Measurements from ENCODE around the gene PSMA7. TPM values are rescaled to one million over a fixed set of nuclear protein-coding genes. Genes with fewer than 3 reads are reported as not detected.

The PSMA7 gene
- total and polyA plus RNA-seq, 2 donors (not counting 1 experiment from before 2014, with no cell fraction given), result 140 to 252 TPM

DNA sequence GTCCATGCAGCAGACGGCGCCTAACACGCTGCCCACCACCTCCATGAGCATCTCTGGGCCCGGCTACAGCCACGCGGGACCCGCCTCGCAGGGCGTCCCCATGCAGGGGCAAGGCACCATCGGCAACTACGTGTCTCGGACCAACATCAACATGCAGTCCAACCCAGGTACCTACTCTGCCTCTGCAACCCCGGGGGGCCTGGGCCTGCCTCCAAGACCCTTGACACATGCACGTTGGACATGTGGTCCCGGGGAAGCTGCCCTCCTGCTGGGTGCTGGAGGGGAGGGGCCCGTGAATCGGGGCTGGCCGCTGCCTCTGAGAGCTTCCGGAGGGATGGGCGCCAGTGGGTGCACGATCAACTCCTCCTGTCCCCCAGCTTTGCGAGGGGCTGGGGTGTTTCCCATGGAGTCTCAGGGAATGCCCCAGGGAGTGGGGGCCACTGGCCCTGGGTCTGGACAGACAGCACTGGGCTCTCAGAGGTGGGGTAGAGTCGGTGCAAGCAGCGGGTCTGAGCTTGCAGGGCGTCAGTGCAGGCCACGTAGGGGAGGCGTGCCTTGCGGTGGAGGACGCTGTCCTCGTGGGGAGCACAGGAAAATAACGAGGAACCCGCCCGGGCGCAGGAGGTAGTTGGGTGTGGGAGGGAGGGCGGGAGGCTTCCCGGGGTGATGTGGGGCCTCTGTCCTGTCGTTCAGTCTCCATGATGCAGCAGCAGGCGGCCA is 19.7 kb upstream of the PSMA7 start:
- ATAC-seq (ENCODE audit: low read depth), result no peak
- H3K9ac ChIP-seq (ENCODE audit: low read length), result no peak overlapping the region
- ChIA-PET CTCF (no interaction called here), POLR2A (no interaction called here)
- intact Hi-C loops (cut with micrococcal nuclease), result no loop called here
- Mint-ChIP-seq H3K27me3 (no peaks in the 10 kb centered on the region), H3K9me3 (ENCODE audit: insufficient read depth) (no peaks in the 10 kb centered on the region), H3K4me3 (no peak overlapping the region), H3K4me1 (no peaks in the 10 kb centered on the region), H3K27ac (no peak overlapping the region)
- no peak overlapping the region for H3K4me2 ChIP-seq (replicated peaks; ENCODE audit: low read depth, low read length, poor library complexity, severe bottlenecking)
- peaks cover 0 to 25% of the 10 kb centered on the region in 2 experiments for H3K36me3 ChIP-seq (replicated peaks in 1 of 2; ENCODE audit: control extremely low read depth in 1 of 2, control insufficient read depth in 1 of 2, extremely low read depth in 1 of 2, insufficient read depth in 2 of 2, low read length in 1 of 2)
- H3K27ac ChIP-seq (ENCODE audit: low read length in 2 of 2), result no peak overlapping the region
- no peaks in the 10 kb centered on the region for H3K27me3 ChIP-seq (replicated peaks in 1 of 4; ENCODE audit: control extremely low read depth in 1 of 4, control insufficient read depth in 3 of 4, insufficient read depth in 4 of 4, low read length in 3 of 4)
- WGBS (ENCODE audit: insufficient coverage), result over 99% methylated on average over 32 of the region's 38 CpGs
- no peaks in the 10 kb centered on the region for H3K9me3 ChIP-seq (ENCODE audit: control extremely low read depth in 1 of 3, control insufficient read depth in 2 of 3, insufficient read depth in 1 of 3, low read length in 2 of 3)
- no peak overlapping the region for H3K4me3 ChIP-seq (ENCODE audit: control extremely low read depth in 1 of 5, extremely low read depth in 1 of 5, insufficient read depth in 1 of 5, low read depth in 2 of 5, low read length in 4 of 5)
- TF ChIP-seq CTCF (IDR thresholded peaks at IDR 0.05) (no peak), EZH2 (IDR thresholded peaks at IDR 0.05; ENCODE audit: borderline replicate concordance, insufficient read depth, low read depth, low read length, poor library complexity, severe bottlenecking) (no peak)
- no peaks in the 10 kb centered on the region for H3K4me1 ChIP-seq (ENCODE audit: control insufficient read depth in 2 of 2, insufficient read depth in 2 of 2, low read length in 2 of 2)
- peaks cover 4% of the 10 kb centered on the region for H3K79me2 ChIP-seq (ENCODE audit: control insufficient read depth, insufficient read depth, low read length)
- DNase-seq, result no peak
- no peak overlapping the region for H2AFZ ChIP-seq (ENCODE audit: insufficient read depth, low read depth, low read length, poor library complexity, severe bottlenecking)
- peaks cover 12% of the 10 kb centered on the region for H4K20me1 ChIP-seq (ENCODE audit: control insufficient read depth, insufficient read depth, low read length, poor library complexity, severe bottlenecking)

GRCh38 chr20:62161347-62161746 is 18.2 kb upstream of the PSMA7 start:
- Histone ChIP-seq H4K20me1 (ENCODE audit: control insufficient read depth, insufficient read depth, low read length, poor library complexity, severe bottlenecking) (peaks cover 25% of the 10 kb centered on the region), H2AFZ (ENCODE audit: insufficient read depth, low read depth, low read length, poor library complexity, severe bottlenecking) (no peak overlapping the region), H3K4me2 (replicated peaks; ENCODE audit: low read depth, low read length, poor library complexity, severe bottlenecking) (no peak overlapping the region), H3K36me3 (replicated peaks in 1 of 2; ENCODE audit: control extremely low read depth in 1 of 2, control insufficient read depth in 1 of 2, extremely low read depth in 1 of 2, insufficient read depth in 2 of 2, low read length in 1 of 2) (peaks cover 0 to 25% of the 10 kb centered on the region in 2 experiments), H3K9me3 (ENCODE audit: control extremely low read depth in 1 of 3, control insufficient read depth in 2 of 3, insufficient read depth in 1 of 3, low read length in 2 of 3) (no peaks in the 10 kb centered on the region), H3K4me1 (ENCODE audit: control insufficient read depth in 2 of 2, insufficient read depth in 2 of 2, low read length in 2 of 2) (peaks cover 0 to 4% of the 10 kb centered on the region in 2 donors), H3K79me2 (ENCODE audit: control insufficient read depth, insufficient read depth, low read length) (peaks cover 19% of the 10 kb centered on the region), H3K9ac (ENCODE audit: low read length) (no peak overlapping the region), H3K27ac (ENCODE audit: low read length in 2 of 2) (no peak overlapping the region), H3K4me3 (ENCODE audit: control extremely low read depth in 1 of 5, extremely low read depth in 1 of 5, insufficient read depth in 1 of 5, low read depth in 2 of 5, low read length in 4 of 5) (no peak overlapping the region), H3K27me3 (replicated peaks in 1 of 4; ENCODE audit: control extremely low read depth in 1 of 4, control insufficient read depth in 3 of 4, insufficient read depth in 4 of 4, low read length in 3 of 4) (no peaks in the 10 kb centered on the region)
- Mint-ChIP-seq H3K4me1 (peaks cover 4% of the 10 kb centered on the region), H3K4me3 (no peak overlapping the region), H3K27me3 (no peaks in the 10 kb centered on the region), H3K9me3 (ENCODE audit: insufficient read depth) (no peaks in the 10 kb centered on the region), H3K27ac (no peak overlapping the region)
- ATAC-seq (ENCODE audit: low read depth) (no peak), DNase-seq (no peak)
- TF ChIP-seq CTCF (IDR thresholded peaks at IDR 0.05) (no peak), EZH2 (IDR thresholded peaks at IDR 0.05; ENCODE audit: borderline replicate concordance, insufficient read depth, low read depth, low read length, poor library complexity, severe bottlenecking) (no peak)
- intact Hi-C loops (cut with micrococcal nuclease), result no loop called here
- CTCF ChIA-PET, result no interaction called here
- POLR2A ChIA-PET, result no interaction called here
- 97% methylated on average over 17 of the region's 17 CpGs for WGBS (ENCODE audit: insufficient coverage)
